GM18520 (cell line): Measurements from ENCODE around the gene ATP6V0C.
"Not testable (repeated sequence)": the region's sequence is repeated elsewhere in the genome, so short reads cannot be mapped to it uniquely, and the experiment has no call there.

Experiments used
- ATAC-seq: cut with Tn5 transposase; IDR thresholded peaks from one replicate; pipeline ENCODE4 v1.9.1; 2021; ENCODE audit not compliant: unreplicated experiment

Gene ATP6V0C

DNA sequence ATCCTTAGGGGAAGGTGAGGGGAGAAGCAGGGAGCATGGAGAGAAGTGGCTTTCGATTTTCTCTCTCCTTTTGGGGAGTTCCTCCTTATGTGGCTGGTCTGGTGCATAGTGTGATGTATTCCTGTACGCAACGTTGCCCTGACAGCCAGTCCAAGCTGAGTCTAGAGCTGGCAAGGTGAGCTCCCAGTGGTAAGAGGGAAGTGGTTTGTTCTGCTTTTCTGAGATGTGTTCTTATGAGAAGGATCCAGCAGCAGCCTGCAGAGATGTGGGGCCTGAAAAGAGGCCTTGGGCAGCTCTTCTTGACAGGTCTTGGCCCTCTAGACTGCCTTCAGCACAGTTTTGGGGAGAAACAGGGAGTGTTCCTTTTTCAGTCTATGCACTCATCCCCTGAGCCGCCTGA, 27.2 kb downstream of the ATP6V0C start:
- ATAC-seq = not testable (repeated sequence)

DNA sequence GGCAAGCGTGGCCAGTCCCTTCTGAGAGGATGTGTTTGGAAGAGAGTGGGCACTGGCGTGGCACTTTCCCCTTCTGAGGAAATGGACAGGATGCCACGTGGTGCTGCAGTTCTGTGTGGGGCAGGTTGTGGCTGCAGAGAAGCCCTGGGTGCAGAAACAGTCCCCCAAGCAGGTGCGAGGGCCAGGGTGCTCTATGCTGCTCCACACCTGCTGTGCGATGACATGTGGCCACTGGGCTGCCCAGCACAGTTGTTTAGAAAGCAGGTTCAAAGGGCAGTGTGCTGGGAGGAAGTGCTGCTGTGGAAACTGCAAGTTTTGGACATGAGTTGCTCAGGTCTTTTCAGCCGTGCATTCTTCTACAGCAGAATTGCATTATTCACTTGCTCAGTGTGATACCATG, 27.7 kb downstream of the ATP6V0C start:
- not testable (repeated sequence) for ATAC-seq

DNA sequence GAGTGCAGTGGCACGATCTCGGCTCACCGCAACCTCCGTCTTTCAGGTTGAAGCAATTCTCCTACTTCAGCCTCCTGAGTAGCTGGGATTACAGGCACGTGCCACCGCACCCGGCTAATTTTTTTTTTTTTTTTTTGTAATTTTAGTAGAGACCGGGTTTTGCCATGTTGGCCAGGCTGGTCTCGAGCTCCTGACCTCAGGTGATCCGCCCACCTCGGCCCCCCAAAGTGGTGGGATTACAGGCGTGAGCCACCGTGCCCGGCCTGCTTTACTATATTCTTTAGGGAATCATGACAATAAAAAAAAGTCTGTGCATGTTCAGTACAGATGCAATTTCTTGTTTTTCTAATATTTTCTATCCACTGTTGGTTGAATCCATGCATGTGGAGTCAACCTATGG, 30.0 kb downstream of the ATP6V0C start:
- ATAC-seq = not testable (repeated sequence)

DNA sequence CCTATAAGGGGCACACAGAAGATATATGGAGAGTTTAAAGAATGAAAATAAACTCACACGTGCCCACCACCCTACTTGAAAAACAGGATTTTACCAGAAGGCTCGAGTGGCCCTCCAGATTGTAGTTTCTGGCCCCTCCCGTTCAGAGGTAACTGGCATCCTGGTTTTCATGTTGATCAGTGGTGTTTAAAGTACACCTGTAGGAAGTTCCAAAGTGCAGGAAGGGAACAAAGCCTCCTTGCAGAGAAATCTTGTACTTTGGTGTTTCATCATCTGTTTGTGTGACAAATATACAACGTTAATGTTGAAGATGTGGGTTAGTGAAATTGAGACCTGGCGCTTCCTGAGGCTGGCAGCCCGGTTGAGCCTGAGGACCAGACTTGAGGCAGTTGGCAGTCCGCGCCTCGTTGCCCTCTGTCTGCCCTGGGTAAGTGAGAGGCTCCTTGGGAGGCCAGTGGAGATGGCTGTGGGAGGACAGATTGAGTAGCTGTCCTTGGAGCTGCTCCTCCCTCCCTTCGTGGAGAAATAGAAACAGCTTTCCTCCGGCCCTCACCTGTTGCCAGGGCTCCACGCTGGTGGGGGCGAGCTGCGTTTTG, 36.6 kb downstream of the ATP6V0C start:
- not testable (repeated sequence) for ATAC-seq

DNA sequence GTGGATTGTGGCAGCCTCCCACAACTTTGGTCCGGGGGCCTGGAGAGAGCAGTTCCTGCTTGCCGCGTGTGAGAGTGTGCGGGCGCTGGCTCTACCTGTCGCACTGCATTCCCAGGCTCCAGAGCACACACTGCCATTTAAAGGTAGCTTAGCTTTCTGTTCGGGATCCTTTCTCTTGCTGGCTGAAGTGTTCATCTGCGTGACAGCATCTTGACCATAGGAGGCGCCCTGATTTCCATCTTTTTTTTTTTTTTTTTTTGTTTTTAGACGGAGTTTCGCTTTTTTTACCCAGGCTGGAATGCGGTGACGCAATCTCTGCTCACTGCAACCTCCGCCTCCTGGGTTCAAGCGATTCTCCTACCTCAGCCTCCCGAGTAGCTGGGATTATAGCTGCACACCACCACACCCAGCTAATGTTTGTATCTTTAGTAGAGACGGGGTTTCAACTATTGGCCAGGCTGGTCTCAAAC, 37.7 kb downstream of the ATP6V0C start:
- not testable (repeated sequence) for ATAC-seq

DNA sequence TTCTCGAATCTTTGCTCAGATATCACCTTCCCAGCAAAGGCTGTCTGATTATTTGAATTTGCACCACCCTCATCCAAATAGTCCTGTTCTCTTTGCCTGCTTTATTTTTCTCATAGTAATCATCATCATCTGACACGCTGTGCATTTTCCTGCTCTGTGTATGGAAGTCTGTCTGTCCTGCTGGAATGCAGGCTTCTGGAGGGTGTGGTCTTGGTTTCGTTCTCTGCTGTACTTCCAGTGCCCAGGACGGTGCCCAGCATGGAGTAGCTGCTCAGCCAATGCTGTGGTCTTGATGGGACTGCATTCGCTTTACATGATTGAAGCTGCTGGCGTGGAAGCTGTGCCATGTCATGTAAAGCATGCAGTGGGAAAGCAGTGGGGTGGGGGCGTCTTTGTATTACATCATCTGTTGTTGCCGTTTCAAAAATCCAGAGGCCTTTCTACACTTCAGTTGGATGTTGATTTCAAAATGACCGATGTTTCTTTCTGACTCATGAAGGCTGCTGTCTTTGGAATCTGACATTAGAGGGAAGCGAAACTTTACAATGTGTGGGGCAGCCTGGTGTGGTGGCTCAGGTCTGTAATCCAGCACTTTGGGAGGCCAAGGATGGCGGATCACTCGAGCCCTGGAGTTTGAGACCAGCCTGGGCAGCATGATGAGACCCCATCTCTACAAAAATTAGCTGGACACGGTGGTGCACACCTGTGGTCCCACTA, 41.1 kb downstream of the ATP6V0C start:
- ATAC-seq = not testable (repeated sequence)

DNA sequence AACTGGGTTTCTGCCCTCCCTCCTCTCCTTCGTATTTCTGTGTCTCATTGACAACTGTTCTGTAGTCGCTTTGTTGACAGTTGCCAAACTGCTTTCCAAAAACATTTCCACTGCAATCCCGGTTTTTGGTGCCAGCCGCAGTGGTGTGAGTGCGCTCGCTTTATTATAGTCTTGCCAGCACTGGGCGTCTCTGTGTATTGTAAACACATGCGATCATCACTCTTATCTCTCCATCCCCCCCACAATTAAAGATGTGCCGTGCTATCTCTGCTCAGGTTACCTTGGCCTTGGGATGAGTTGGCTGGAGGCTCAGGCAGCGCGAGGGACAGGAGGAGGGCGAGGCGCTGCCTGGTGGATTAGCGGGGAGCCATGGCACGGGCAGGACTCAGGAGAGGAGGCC, 43.4 kb downstream of the ATP6V0C start:
- not testable (repeated sequence) for ATAC-seq

DNA sequence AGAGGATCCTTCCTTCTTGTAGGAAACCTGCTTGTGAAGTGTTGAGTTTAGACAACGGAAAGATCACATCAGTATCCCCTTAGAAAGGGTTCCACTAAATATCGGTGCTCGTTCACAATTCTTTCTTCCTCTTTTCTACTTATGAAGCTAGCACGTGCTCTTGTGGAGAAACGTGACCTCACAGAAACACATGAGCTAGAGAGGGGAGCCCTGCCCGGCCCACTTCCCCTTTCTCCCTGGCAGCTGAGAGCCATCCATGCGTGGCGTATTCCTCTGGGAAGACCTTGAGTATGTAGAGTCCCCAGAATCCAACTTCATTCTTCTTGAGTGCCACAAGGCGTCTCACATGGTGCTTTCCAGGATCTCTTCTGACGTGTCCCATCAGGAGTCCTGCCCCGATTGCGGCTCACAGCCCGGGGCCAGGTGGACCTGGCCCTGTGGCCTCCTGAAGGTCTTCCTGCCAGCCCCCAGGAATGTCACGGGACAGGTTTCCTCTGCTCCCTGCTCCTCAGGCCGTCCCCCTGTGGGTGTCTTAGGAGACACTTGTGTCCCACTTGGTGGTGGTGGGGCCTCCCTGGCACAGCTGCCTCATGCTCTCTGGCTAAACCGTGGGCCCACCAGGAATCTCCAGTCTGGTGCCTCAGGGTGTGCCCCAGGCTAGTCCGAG, 46.5 kb downstream of the ATP6V0C start:
- peak; percentile 37 for ATAC-seq

DNA sequence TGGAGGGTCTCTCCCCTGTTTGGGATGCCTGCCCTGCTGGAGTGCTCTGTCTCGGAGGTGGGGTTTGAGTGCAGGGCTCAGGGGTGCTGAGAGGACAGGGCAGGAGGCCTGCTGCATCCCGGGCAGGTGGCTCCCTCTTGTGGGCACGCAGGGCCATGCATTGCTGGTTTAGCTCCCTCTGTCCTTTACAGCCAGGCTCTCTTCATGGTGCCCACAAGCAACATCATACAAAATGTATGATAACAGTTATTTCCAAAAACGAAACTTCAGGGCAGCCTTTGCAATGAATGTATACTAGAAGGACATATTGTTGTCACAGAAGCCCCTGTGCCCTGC, 47.0 kb downstream of the ATP6V0C start:
- peak; percentile 44 for ATAC-seq

DNA sequence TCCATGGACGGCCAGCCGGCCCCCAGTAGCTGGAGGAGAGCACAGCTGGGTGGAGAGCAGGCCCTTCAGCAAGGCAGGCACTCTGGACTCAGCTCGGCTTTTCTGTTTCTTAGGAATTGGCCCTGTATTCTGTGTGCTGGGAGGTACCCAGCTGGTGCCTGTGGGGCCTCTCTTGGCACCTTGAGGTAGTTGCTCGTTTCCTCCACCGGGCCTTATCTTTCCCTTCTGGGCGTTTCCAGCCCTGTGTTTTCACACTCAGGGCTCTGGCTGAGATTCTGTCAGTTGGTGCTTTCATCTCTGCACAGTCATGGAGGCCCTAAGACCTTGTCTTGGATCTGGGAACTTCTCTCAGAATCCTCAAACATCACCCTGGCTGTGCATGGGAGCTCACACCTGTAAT, 53.8 kb downstream of the ATP6V0C start:
- not testable (repeated sequence) for ATAC-seq

DNA sequence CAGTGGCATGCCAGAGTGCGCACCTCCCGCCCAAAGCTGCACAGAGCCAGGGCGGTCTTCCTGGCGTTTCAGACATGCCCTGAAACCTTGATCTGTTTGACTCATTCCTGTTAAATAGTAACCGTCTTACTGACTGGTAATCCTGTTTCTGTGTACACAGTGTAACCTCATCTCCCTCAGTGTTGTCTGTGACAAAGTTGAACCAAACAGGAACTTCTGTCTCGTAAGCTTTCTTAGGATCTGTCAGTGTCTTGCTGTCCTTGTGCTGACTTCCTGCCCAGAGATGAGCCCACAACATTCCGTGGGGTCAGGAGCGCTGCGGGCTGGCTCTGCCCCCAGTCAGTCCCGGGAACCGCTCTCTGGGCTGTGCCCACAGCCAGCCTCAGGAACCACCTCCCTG, 54.8 kb downstream of the ATP6V0C start:
- ATAC-seq = not testable (repeated sequence)
